Measurements from ENCODE around the gene MRLN.

Gene MRLN

DNA sequence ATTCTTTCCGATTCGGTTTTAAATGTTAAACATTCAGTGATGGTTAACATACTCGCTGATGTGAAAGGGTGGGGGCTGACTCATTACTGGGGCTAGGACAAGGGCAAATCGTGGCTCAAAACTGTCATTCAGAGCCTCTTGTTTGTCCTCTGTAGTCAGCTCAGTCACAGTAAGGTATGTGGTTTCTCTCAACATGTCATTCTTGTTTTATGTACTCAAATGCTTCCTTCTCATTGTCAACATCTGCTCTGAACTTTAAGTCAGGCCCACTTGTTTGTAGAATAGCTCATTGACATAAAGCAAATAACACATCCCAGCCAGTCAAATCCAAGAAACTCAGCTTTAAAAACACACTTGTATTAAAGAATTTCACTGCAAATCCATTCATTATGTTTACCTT lies 50.9 kb downstream of the MRLN start:
- no peak for DNase-seq

DNA sequence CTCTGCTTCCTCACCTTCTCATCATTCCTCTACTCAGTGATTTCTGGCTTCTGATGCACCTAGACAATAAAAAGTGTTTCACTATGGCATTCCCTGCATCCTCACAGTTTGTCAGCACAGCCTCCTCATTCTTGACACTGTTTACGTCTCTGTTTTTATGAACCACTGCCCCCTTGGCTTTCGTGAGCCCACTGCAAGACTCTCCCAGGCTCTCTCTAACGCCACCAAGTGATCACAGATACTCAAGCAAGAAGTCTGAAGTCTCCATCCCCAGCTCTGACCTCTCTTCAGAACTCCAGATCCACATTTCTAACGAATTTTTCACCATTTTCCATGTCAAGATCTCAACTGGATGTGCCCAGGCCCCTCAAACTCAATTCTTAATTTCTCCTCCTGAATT lies 52.5 kb downstream of the MRLN start:
- no peak for DNase-seq

DNA sequence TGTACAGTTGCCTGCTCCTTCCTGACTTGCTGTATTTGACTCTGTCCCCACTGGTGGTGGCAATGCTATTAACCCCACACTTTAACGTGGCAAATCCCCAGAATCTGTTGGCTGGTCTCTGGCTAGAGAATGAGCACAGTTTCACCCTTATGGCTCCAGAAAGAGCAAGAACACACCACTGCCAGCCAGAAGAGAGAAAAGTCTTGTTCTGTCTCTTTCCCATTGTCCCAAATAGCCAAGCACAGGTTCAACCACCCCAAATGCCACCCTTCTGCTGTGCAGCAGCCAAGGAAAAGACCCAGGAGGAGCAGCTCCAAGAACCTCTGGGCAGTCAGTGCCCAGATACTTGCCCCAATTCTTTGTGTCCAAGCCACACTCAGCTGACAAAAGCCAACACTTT lies 54.9 kb downstream of the MRLN start:
- no peak for DNase-seq

DNA sequence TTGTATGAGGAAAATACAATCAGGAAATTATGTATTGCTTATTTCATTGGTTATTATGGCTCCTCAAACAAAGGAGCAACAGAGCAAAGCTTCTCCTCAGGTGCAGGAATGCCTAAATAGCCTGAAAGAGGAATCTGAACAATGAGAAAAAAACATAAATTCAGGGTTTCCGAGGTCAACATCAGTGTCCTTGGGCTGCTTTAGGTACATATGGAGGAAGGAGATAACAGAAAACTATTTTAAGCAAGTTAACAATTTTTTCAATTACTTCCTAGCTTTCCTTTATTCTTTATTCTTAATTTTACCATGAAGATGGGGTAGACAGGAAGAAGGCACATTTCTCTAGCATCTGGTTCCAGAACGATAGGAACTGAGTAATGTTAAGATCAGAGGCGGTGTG lies 57.6 kb downstream of the MRLN start:
- DNase-seq, result no peak

DNA sequence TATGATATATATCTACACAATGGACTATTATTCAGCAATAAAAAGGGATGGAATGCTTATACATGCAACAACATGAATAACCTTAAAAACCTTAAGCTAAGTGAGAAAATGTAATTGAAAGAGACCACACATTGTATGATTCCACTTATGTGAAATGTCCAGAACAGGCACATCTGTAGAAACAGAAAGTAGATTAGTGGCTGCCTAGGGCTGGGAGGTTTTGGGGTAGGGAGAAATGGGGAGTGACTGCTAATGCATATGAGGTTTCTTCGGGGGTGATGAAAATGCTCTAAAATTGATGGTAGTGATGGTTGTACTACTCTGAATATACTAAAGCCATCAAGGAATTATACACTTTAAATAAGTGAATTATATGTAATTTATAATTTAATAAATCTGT lies 58.3 kb downstream of the MRLN start:
- no peak for DNase-seq

DNA sequence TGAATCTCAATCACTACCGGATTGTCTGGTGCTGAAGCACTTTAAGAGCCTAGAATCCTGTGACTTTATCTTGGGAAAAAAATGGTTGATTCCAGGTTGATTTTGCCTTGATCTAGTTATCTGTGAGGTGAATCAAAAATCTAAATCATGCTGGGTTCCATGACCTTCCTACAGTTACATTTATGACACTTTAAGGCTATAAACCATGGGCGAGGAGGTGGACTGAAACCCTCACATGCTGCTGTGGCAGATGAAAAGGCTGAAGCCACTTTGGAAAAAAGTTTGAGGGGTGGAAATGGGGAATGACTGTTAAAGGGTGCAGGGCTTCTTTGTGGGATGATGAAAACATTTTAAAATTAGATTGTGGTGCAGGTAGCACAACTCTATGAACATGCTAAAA lies 61.1 kb downstream of the MRLN start:
- DNase-seq, result no peak

DNA sequence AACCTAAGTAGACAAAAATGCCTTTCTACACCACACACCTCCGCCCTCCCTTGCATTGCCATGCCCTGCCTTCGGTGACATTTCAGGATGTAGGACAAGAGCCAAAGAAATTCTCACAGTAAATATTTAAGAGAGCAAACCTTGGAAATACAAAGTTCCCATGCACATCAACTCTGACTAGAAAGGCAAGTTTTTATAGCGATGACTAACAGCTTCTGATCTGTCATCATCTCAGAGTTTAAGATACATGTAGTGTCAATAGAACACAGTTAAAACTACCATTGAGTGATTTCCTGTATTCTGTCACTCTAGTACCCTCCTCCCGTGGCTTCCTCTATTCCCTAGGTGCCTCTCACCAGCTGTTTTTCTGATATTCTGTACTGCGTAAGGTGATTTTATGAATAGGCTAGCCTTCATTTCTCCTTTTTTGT lies 64.3 kb downstream of the MRLN start:
- no peak for DNase-seq

DNA sequence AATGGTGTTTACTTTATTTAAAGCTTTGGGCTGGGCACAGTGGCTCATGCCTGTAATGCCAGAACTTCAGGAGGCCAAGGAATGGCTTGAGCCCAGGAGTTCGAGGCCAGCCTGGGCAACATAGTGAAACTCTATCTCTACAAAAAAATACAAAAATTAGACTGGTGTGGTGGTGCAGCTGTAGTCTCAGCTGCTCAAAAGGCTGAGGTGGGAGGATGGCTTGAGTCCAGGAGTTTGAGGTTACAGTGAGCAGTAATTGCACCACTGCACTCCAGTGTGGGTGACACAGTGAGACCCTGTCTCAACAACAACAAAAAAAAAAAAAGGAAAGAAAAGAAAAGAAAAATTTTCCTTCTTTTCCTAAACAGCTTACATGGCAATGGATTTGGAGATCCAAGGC lies 65.6 kb downstream of the MRLN start:
- DNase-seq, result no peak

Measured in T-helper 9 cell (primary cell).